Lung (tissue), 12 donors: ENCODE results near the gene CELF2. TPM values are rescaled to one million over a fixed set of nuclear protein-coding genes. Genes with fewer than 3 reads are reported as not detected.

ENCODE experiments used
- ATAC-seq: fragments of 200-7000 bp; cut with Tn5 transposase; one replicate; pipeline ENCODE4 v1.9.1; 2020; ENCODE audit warnings: moderate number of reproducible peaks; ENCODE audit not compliant: insufficient read depth, low FRiP score
- DNase-seq, 3 donors: peaks; one replicate each; pipeline ENCODE4 v3.0.0-alpha.2; 2013 to 2017
- H3K27ac ChIP-seq, 2 donors: one replicate each; pipeline ENCODE4 v1.5.1; 2013; ENCODE audit warnings: mild to moderate bottlenecking in 2 of 2, moderate library complexity in 2 of 2, control low read depth in 1 of 2, inconsistent platforms in 1 of 2, low read depth in 1 of 2, low read length in 1 of 2
- H3K27me3 ChIP-seq, 3 donors: one replicate each; pipeline ENCODE4 v1.5.1; 2013; ENCODE audit warnings: low read length in 2 of 3; ENCODE audit not compliant: control insufficient read depth in 3 of 3, insufficient read depth in 3 of 3
- H3K36me3 ChIP-seq, 4 donors: one replicate each; pipeline ENCODE4 v1.5.1; 2013; ENCODE audit warnings: low read length in 4 of 4, mild to moderate bottlenecking in 1 of 4, moderate library complexity in 1 of 4; ENCODE audit not compliant: control insufficient read depth in 4 of 4, insufficient read depth in 4 of 4
- H3K4me1 ChIP-seq, 5 donors: one replicate each; pipeline ENCODE4 v1.5.1; 2013; ENCODE audit warnings: low read length in 5 of 5, mild to moderate bottlenecking in 2 of 5, moderate library complexity in 1 of 5; ENCODE audit not compliant: control insufficient read depth in 5 of 5, insufficient read depth in 5 of 5
- H3K4me3 ChIP-seq: one replicate; pipeline ENCODE4 v1.5.1; 2013; ENCODE audit warnings: mild to moderate bottlenecking, control low read depth, moderate library complexity
- H3K9ac ChIP-seq, 2 donors: one replicate each; pipeline ENCODE4 v1.5.1; 2013; ENCODE audit warnings: low read length in 2 of 2, control low read depth in 1 of 2; ENCODE audit not compliant: insufficient read depth in 1 of 2
- H3K9me3 ChIP-seq, 4 donors: one replicate each; pipeline ENCODE4 v1.5.1; 2013; ENCODE audit warnings: low read length in 3 of 4, mild to moderate bottlenecking in 1 of 4, moderate library complexity in 1 of 4; ENCODE audit not compliant: control insufficient read depth in 4 of 4, insufficient read depth in 3 of 4
- CTCF ChIP-seq: IDR thresholded peaks from 2 replicates; pipeline ENCODE4 v1.5.1; 2012; ENCODE audit warnings: mild to moderate bottlenecking; ENCODE audit errors: control extremely low read depth, extremely low read depth
- WGBS, 2 donors: extraction: QIAGEN DNeasy Blood & Tissue Kit; methylation state at CpG; one replicate each; pipeline ENCODE4 v1.1.7; 2013; 5-methylcytosine and 5-hydroxymethylcytosine counted together
- polyA plus RNA-seq, 2 donors: library from polyadenylated mRNA; stranded (reverse); fragments of 200-250 nt; gene quantifications; one replicate each; pipeline ENCODE4 v1.2.1, GENCODE V29; 2013
- total RNA-seq, 2 donors: library from RNA; depleted of rRNA in 1 of 2; stranded (reverse); fragments of >200 nt in 1 of 2; gene quantifications; one replicate each; pipeline ENCODE4 v1.2.1, GENCODE V29; 2014 to 2021
- donor health status: control.
- donor health status: control.
- donor health status: Bipolar disorder and iron deficiency.
- donor health status: healthy.
- donor health status: DM: yes; HTN: yes; CAD: no.

The CELF2 gene
- total and polyA plus RNA-seq, 4 donors, result 13.6 to 115 (median 63.7) TPM

DNA sequence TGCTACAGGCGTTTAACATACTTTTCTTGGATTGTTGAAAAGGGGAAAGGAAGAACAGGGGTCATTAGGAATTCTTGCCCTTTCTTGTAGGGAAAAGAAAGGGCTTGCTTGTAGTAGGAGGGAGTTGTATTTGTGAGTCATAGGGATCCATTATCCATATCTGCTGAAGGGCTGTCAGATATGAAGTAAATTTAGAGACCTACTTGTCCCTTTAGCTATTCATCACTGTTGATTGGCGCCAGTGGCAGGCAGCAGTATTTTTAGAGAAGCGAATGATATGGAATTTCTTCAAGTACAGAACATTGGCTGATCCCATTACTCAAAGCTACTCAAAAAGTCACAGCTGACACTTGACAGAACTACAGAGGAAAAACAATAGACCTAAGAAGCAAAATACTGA is 97.7 kb downstream of the CELF2 start:
- WGBS, 2 donors, result 84 to 90% methylated on average over 3 of the region's 3 CpGs
- H3K9ac ChIP-seq, result no peak overlapping the region
- no peak for ATAC-seq
- H3K27ac ChIP-seq, result peak overlapping the region in 1 of 2 donors; percentile 76
- TF ChIP-seq CTCF, result no peak
- H3K27me3 ChIP-seq, result no peaks in the 10 kb centered on the region
- H3K4me3 ChIP-seq, result no peak overlapping the region
- DNase-seq, result no peak
- peaks cover 0 to 29% (median 0%) of the 10 kb centered on the region in 5 donors for H3K4me1 ChIP-seq
- peaks cover 0 to 4% (median 0%) of the 10 kb centered on the region in 4 donors for H3K36me3 ChIP-seq
- H3K9me3 ChIP-seq, result no peaks in the 10 kb centered on the region

DNA sequence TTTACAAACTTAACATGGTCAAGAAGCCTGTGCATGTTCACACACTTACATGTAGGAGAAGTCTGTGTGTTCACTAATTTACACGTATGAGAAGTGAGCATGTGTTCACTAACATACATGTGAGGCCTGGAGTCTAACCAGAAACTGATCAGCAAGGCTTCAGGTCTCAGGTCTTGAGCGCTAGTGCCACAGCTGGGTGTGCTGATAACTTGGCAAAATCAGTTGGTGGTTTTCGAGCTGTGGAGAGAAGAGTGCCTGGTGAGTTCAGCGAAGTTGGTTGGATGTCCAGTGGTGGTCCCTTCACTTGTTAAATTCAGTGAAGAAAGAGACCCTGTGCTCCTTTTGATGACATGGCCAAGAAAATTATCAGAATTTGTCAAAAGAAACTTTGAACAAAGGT is 98.7 kb downstream of the CELF2 start:
- peaks cover 0 to 4% (median 0%) of the 10 kb centered on the region in 4 donors for H3K36me3 ChIP-seq
- no peak overlapping the region for H3K4me3 ChIP-seq
- ATAC-seq (no peak), DNase-seq (no peak)
- no peaks in the 10 kb centered on the region for H3K27me3 ChIP-seq
- peaks cover 0 to 23% (median 0%) of the 10 kb centered on the region in 5 donors for H3K4me1 ChIP-seq
- no peak overlapping the region for H3K9ac ChIP-seq
- no peaks in the 10 kb centered on the region for H3K9me3 ChIP-seq
- TF ChIP-seq CTCF, result no peak
- peak overlapping the region in 1 of 2 donors; percentile 93 for H3K27ac ChIP-seq
- 94 to 97% methylated on average over 4 of the region's 4 CpGs for WGBS, 2 donors

- Histone ChIP-seq H3K4me3 (no peak overlapping the region), H3K9ac (no peak overlapping the region), H3K9me3 (no peaks in the 10 kb centered on the region), H3K27me3 (no peaks in the 10 kb centered on the region), H3K36me3 (peaks cover 0 to 4% (median 0%) of the 10 kb centered on the region in 4 donors), H3K27ac (peak overlapping the region in 1 of 2 donors; percentile 93), H3K4me1 (peaks cover 0 to 25% (median 0%) of the 10 kb centered on the region in 5 donors)
- WGBS, 2 donors, result 75 to 95% methylated on average over 6 of the region's 6 CpGs
- ATAC-seq (no peak), DNase-seq (no peak)
- no peak for TF ChIP-seq CTCF
Observed at GRCh38 chr10:11116817-11117216, 99.1 kb downstream of the CELF2 start.

DNA sequence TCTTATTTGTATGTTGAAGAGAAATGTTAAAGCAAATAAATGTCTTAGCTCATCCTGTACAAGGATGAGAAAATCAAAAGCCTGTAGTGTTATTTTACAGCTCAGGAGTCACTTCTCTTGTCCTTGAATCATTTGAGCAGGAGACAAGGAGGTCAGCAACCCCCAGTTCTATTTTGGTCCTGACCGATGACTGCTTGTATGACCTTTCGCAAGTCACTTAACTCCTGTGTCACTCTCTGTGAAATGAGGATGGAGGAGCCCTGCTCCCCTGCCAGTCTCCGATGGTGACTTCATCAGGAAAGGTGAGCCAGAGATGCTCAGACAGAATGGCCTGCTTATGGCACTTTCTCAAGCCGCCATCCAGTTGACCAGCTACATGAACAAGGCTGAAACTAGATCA is 101.0 kb downstream of the CELF2 start:
- TF ChIP-seq CTCF, result no peak
- no peak overlapping the region for H3K9ac ChIP-seq
- 78 to 85% methylated on average over 4 of the region's 4 CpGs for WGBS, 2 donors

More for the DNA sequence above, 101.0 kb downstream of the CELF2 start:
- DNase-seq, result no peak
- Histone ChIP-seq H3K36me3 (peaks cover 0 to 4% (median 0%) of the 10 kb centered on the region in 4 donors), H3K4me3 (no peak overlapping the region), H3K4me1 (peaks cover 0 to 26% (median 0%) of the 10 kb centered on the region in 5 donors), H3K27me3 (no peaks in the 10 kb centered on the region), H3K27ac (peak overlapping the region in 1 of 2 donors; percentile 93), H3K9me3 (no peaks in the 10 kb centered on the region)
- no peak for ATAC-seq
